Keratinocyte (primary cell): ENCODE results near the gene IL32.

Experiments
- EZH2 ChIP-seq: IDR thresholded peaks from one replicate; pipeline ENCODE4 v1.6.1; 2012; ENCODE audit warnings: inconsistent platforms, mild to moderate bottlenecking, low read length, moderate library complexity
- TF ChIP-seq, protein P1 (sequence below), 3 experiments: IDR thresholded peaks in 1 of 3; conservative IDR thresholded peaks in 1 of 3; optimal IDR thresholded peaks in 1 of 3; 2 replicates in 2 of 3; 3 replicates in 1 of 3; pipeline versions ENCODE3 to v1.5.1; 2011; ENCODE audit warnings: low read length in 3 of 3, mild to moderate bottlenecking in 3 of 3, moderate library complexity in 2 of 3, control low read depth in 1 of 3, inconsistent platforms in 1 of 3; ENCODE audit not compliant: insufficient read depth in 2 of 3; ENCODE audit errors: extremely low read depth in 1 of 3

GRCh38 chr16:3027983-3028715 lies 37.3 kb upstream of the IL32 start:
- TF ChIP-seq, protein P1, sequence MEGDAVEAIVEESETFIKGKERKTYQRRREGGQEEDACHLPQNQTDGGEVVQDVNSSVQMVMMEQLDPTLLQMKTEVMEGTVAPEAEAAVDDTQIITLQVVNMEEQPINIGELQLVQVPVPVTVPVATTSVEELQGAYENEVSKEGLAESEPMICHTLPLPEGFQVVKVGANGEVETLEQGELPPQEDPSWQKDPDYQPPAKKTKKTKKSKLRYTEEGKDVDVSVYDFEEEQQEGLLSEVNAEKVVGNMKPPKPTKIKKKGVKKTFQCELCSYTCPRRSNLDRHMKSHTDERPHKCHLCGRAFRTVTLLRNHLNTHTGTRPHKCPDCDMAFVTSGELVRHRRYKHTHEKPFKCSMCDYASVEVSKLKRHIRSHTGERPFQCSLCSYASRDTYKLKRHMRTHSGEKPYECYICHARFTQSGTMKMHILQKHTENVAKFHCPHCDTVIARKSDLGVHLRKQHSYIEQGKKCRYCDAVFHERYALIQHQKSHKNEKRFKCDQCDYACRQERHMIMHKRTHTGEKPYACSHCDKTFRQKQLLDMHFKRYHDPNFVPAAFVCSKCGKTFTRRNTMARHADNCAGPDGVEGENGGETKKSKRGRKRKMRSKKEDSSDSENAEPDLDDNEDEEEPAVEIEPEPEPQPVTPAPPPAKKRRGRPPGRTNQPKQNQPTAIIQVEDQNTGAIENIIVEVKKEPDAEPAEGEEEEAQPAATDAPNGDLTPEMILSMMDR (optimal IDR thresholded peaks at IDR 0.05 in 1 of 3, IDR thresholded peaks at IDR 0.05 in 1 of 3, conservative IDR thresholded peaks at IDR 0.05 in 1 of 3; ENCODE audit: extremely low read depth in 1 of 3, insufficient read depth in 2 of 3, low read length in 3 of 3), result peak; percentile 41 to 92 (median 92)
- TF ChIP-seq EZH2, result no peak
